HG02763 (cell line): ENCODE results near the gene CYP24A1.

Experiments used
- ATAC-seq: cut with Tn5 transposase; IDR thresholded peaks from one replicate; pipeline ENCODE4 v1.9.1; 2021; ENCODE audit warnings: mild to moderate bottlenecking, moderate library complexity; ENCODE audit not compliant: unreplicated experiment

CYP24A1 gene

DNA sequence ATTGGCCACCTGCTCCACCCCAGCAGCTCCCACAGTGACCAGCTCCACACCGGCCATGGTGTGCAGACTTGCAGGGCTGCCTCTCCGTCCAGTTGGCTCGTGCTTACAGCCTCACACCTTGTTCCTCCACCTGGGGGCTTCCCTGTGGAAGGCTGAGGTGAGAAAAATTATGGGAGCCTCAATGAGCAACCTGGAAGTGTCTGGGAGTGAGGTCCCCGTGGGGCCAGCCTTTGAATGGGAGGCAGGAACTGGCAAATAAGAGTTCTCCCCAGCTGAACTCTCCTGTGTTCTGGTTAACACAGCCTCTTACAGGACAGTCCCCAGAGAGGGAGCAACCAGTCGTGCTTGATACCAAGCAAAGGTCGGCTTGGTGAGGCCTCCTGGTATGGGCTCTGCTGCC lies 30.3 kb upstream of the CYP24A1 start:
- no peak for ATAC-seq

DNA sequence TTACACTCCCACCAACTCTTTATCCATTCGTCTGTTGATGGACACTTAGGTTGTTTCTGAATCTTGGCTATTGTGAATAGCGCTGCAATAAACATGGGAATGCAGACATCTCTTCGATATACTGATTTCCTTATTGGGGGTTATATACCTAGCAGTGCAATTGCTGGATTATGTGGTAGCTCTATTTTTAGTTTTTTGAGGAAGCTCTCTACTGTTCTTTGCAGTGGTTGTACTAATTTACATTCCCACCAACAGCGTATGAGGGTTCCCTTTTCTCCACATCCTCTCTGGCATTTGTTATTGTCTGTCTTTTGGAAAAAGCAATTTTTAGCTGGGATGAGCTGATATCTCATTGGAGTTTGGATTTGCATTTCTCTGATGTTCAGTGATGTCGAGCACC lies 29.5 kb upstream of the CYP24A1 start:
- no peak for ATAC-seq

DNA sequence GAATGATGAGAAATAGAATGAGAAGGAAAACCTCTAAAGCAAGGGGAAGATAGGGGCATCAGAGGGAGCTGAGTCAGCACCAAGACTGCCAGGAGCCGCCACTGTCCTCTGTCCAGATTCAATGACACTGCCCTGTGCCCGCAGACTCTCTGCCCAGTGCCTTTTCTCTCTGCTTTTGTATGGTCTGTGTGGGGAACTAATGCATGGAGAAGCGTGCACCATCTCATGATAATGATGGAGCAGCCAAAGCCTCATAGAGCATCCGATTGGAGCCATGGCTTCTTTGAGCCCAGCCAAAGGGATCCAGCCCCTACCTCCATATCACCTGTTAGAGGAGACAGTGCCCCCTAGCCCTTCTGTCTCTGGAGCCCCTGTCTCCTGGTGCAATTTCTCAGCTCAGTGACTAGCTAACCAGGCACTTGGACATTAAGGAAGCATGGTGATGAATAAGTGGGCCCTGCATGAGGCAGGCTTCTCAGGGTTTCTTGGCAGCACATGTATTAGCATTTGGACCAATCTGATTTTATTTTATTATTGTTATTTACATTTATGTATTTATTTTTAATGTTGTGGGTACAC lies 27.6 kb upstream of the CYP24A1 start:
- no peak for ATAC-seq

DNA sequence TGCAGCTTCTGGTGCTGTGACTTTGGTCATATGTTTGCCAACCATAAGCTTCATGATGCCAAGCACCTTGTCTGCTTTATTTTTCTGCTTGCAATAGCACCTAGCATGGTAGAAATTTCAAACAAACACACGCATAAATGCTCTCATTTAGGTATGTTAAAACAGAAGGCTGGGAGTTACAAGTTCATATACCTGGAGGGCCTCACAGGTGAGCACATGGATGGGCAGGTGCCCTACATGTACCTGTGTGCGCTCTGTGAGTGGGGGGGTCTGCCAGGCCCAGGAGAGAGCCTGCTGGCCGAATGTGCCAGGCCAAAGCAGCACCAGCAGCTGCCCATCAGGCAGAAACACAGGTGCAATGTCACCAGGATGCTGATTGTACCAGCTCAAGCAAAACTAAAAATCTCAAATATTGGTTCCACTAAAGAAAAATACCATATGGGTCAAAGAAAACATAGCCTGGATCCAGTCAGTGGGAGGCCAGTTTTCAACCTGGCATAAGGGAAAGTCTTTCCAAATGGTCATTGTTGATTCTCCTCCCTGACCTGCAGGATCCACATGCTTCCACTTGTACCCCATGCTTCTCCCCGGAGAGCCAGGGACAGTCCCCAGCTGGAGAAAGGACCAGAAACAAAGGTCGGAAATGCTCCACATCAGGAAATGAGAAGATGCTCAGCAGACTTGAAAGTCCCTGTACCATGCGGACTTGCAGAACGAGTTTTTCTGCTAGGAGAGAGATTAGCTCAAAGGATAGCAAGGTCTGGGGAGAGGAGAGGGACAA lies 26.9 kb upstream of the CYP24A1 start:
- ATAC-seq: no peak

DNA sequence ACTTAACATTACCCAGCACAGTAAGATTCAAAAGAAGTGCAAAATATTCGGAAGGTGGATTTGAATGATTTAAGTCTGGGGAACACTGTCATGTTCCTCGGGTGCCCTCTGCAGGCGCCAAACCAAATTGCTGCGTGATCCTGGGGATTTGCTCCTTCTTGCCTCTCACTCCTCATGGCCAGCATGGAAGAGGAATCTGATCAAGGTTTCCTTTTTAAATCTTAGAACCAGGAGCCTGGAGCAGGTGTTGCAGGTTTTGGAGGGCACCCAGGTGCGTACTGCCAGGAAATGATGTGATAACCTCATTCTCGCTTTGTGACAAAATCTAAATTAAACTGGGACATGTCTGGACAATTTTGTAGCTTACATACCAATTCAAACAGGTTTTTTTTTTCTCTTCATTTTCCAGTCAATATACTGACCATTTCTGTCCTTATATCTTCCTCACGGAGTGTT lies 26.0 kb upstream of the CYP24A1 start:
- ATAC-seq: no peak

DNA sequence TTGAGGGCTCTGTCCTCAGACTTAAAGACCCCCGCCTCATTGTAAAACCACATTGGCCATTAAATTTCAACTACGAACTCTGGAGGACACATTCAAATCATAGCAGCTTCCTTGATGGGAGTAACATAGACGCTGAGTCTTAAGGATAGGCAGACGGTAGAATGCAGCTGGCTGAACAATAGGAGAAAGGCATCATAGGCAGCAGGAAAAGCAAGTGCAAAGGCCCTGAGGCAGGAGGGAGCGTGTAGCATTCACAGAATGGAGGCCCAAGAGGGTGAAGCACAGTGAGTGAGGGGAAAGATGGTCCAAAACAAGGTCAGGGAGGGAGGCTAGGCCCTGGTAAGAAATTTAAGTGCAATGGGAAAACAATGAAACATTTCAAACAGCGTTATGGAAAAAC lies 25.5 kb upstream of the CYP24A1 start:
- no peak for ATAC-seq

DNA sequence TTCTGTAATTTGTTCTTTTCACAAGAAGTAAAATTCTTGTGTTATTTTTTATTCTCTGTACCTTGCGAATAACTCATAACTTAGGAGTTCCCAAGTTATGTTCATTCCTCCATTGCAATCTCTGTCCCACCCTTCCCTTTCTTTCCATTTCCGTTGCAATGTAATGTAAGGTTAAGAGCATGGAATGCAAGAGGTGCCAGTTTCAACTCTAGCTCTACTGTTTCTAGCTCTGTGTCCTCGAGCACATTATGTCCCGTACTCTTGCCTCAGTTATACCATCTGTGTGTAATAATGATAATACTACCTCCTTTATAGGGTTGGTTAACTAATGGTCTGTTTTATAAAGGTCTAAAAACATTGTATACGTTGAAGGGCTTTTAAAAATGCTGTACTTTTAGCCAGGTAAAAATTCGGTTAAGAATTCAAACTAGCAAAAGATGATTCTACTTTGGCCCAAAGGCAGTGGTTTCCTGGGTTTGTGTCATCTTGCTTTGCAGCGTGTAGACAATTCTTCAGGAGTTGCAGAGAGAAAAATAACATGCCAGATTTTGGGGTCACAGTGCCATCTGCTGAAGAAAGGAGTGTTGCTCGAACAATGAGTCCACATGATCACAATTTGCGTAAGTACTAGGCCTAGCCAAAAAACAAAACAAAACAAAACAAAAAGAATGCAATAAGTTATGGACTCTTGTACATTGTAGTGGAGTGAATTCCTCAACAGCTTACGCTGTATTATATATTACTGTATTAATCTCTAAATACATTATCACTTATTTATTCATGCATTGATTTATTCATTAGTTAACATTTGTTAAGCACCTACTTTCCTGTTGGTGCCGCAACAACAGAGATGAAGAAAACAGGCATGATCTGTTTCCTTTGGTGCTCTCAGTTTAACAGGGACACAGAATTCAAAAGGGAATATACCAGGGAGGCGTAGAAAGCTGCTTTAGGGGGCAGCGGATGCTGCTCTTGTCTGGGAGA lies 24.1 kb upstream of the CYP24A1 start:
- no peak for ATAC-seq

DNA sequence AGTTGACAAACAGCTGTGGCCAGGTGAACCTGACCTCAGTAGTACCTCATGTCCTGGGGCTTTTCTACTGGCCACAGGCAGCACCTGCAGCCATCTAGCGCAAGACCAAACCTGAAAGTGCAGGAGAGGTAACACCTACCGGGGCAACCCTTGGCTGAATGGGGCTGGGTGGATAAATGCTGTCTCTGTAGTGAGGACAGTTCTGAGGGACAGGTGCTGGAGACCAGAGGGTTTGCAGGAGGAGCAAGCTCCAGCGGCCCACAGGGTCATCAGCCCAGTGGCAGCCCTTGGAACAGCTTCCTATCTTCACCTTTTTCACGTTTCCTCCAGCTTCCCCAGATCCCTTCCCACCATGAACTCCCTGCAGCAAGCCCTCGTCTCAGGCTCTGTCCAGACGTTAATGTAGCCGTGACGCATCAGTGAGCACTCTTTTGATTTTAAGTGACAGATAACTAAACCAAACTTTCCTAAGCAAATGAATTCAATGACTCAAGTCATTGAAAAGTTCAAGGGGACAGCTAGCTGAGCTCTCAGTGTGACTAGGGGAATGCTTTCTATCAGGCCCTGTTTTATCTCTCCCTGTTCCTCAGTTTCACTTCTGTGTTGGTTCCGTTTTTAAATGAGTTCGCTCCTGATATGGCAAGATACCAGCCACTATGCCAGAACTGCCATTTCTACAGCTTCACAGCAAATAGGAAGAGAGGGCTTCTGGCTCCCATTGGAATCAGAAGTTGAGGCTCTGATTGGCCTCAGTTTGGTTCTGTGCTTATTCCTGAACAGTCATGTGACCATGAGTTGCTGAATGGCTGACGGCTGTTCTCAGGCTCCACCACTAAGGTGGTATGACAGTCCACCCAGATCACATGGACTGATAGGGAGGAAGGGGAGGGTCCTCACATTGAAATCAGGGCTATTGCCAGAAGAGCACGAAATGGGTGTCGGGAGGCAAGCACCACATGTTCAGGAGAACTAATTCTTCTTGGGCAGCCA lies 22.0 kb upstream of the CYP24A1 start:
- ATAC-seq: no peak

DNA sequence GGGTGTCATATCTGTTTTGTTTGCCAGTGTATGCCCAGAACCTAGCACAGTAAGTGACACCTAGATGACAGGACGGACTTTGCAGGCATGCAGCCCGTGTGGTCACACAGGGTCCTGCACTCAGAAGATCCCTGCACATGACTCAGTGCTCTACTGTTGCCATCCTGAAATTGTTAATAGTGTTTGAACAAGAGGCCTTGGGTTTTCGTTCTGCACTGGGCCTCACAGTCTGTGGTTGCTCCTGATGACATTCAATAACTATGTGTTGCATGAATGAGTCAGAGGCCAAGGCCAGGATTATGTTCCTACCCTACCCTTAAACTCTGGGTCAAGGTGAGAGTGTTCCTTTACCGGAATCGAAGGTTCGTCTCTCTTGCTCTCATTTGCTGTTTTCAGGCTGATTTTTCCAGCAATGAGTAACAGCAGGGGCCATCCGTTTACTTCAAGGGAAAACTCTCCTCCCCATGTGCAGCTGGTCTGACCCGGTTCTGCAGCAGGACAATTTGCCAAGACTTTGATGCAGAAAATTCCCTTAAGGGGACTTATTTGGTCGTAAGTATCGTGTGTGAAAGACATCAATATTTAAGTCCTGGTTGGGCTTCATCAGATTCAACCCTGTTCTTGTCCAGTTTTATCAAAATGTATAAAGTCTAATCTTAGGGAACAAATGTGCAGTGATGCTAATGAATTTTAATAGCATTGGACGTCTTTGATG lies 21.1 kb upstream of the CYP24A1 start:
- ATAC-seq: no peak

DNA sequence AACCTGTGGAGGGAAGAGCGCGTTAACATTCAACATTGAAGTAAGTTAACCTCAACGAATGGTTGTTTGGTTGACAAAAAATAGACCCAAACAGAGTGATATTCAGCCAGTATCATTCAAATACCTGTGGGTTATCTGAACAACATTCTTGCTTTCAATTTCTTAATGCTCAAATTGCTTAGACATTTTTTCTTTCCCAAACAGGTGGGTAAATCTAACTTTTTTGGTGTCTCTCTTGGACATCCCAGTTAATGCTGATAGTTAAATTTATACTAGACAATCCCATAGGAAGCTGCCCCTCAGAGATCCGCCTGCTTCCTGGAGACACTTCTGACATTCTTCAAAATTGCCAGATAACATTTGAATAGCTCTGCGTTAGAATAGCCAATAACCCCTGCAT lies 20.0 kb upstream of the CYP24A1 start:
- ATAC-seq: no peak

DNA sequence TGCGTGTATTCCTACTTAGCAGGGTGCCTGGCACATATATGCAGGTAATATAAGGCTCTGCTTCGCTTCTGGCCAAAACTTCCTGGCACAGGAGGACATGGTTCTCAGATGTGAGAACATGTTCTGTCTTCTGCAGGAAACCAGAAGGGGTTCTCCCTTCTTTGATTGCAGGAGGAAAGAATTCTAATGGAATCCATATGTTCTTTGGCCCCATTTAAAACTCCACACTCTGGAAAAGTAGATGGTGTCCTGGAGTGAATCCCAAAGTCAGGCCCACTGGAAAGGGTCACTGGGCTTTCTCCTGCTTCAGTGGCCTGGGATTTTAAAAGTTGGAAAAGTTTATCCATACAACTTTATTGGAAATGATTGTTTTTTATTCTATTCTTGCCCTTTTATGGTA lies 16.4 kb upstream of the CYP24A1 start:
- no peak for ATAC-seq

DNA sequence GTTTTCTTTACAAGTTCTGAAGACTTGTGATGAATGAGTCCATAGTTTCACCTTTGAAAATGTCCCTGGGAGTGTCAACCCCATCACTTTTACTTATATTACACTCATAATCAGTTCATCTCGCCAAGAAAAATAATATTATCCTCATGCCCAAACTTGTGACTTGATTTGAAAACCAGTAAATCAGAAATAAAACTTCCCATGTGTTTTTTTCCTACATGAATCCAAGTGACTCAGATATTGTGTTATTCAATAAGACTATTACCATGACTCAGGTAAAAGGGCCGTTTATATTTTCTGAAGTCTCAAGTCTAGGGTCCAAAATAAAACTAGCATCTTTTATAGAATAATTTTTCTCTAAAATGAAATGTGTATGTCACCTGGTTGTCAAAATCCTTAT lies 15.8 kb upstream of the CYP24A1 start:
- no peak for ATAC-seq

DNA sequence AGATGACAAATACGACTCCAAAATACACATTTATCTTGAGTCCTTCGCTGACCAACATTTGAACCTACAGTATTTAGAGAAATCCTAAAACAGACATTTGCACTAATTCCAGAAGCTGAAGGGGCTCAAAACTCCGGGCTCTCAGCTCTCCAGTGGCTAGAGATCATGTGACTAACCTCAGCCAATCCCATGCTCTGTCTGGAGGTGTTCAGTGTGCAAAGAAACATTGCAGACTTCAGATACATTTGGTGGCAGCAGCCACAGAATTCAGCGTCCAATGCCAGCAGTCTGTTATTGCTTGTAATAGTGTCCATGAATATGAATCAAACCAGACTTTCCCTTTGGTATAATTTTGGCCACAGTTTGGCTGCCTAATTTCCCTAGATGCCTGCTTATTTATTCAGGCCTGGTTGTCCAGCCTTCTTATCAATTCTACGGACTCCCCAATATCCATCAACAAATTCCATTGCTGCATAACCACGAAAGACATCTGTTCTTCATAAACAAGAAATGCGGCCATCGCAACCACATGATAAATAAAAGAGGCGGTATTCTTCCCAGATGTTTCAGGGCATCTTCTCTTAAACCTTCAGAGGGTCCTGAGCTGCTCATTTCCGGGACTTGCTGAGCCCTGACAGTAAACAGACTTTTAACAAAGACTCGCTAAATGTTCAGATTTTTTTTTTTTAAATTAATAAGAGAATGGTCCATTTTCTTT lies 14.5 kb upstream of the CYP24A1 start:
- ATAC-seq: no peak

DNA sequence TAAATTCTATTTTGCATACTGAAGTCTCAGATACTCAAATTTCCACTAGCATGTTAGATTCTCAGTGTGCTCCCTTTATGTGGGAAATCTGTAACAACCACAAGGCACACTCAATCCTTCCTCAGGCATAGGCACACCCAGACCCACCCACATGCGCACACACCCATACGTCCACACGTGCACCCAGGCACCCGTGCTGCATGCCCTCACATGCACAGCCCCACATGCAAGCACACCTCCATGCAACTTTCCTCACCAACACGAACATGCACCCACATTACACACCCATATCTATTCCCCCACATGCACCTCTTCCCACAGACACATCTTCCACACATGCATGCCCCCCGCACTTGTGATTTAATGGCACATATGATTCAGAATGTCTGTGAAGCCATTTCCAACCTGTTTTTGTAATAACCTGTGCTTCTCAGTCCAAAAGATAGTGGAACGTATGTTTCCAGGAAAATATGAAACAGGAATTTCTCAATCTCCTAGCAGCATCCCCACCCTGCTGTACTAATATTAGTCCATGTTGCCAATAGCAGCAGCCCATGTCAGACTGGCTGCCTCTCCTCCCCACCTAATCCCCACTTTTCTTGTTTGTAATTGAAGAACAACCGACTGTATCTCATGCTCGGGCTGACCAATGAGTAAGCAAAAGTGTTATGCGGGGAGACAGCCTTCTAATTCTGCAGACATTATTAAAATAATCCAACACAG lies 11.3 kb upstream of the CYP24A1 start:
- no peak for ATAC-seq

DNA sequence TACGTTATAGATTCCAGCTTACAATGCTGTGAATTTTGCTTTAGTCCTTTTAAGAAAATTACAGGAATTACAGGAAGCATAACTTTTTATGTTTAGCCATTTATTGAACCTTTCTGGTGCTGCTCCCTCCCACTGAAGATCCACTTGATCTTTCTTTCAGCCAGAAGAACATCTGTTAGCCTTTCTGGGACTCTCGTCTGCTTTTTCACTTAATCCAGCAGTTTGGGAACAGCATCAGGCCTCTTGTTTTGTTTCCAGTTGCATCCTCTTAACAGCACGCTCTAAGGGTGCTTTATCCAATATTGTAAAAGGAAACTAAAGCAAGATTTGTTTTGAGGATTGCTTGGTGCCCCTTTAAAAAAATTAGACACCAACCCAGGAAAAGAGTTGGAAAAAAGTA lies 10.3 kb upstream of the CYP24A1 start:
- ATAC-seq: no peak

DNA sequence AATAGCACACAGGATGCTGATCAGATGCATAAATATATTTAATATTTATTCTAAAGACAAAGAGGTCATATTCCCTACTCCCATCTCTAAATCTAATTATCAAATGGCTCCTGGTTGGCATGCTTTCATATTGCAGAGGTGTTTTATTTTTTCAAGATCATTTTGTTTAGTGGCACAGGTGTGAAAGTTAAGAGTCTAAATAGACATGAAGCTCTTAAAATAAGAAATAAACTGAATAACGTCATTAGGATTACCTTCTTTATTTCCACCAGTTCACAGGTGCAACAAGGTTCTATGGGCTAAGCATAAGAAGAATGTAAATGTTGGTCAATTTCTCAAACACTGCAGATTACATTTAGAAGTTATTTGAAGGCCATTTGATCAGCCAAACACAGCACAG lies 7.1 kb upstream of the CYP24A1 start:
- no peak for ATAC-seq

DNA sequence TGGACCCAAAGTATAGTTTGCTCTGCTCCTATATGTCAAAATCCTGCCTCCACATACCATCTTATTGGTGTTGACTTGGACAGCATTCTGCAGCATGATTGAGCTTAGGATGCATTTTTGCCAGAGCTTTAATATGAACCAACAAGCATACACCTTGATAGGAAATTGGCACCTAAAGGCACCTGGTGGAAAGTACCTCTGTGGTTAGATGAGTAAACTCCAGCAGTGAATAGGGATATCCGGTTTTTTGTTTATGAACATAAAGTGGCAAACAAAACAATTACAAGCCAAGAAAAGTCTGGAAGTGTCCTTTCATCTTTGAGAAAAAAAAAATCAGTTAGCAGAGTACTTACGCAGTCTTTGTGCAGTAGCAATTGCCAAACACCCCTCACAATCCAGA lies 6.2 kb upstream of the CYP24A1 start:
- ATAC-seq: no peak

DNA sequence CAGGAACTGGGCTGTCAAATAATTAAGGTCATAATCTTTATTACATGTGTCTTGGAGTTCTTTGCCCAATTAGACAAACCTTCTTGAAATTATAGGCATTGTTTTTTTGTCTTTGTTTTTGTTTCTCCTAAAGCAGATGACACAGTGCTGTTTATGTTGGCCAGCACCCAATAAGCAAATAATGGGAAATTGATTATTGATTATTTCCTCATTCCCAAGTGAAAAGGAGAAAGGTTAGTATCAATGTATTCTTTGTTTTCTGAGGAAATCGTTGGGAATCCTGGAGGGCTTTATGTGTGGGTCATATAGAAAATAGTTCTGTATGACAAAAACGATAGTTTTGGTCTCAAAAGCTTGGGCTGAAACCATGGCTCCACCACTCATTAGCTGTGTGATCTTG lies 4.5 kb upstream of the CYP24A1 start:
- ATAC-seq: no peak

DNA sequence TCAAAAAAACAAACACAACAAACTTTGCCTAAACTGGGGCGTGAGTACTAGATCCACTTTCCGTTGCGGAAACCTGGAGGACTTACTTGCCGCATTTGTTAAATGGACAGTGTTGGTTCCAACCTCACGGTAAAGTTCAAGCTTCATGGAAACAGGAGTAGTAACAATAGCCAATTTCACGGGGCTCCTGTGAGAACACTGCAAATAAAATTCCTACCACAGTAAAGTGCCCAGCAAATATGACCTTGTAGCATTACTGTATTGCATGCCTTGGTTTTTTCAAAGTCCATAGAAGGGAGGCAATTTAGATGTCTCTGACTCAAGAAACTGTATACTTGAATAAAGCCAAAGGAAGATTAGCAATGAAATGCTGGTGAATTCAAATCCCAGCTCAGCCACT lies 3.6 kb upstream of the CYP24A1 start:
- ATAC-seq: no peak
